Fibroblast of lung (primary cell): ENCODE measurements around the gene GNG12. TPM values are rescaled to one million over a fixed set of nuclear protein-coding genes. Genes with fewer than 3 reads are reported as not detected.
A peak's percentile ranks its signal among the peaks of the same experiment; 100 is the strongest.

Experiments
- DNase-seq, 2 donors: peaks; one replicate each; pipeline versions ENCODE4 v3.0.0 to v3.0.0-alpha.2; 2010; ENCODE audit warnings: low read depth in 2 of 2
- H2AFZ ChIP-seq: 2 replicates; pipeline ENCODE4 v1.5.1; 2012; ENCODE audit warnings: low read length, control low read depth, inconsistent platforms
- H3K27ac ChIP-seq: 2 replicates; pipeline ENCODE4 v1.5.1; 2011; ENCODE audit warnings: low read length, control low read depth; ENCODE audit not compliant: insufficient read depth
- H3K27me3 ChIP-seq: 2 replicates; pipeline ENCODE4 v1.5.1; 2011; ENCODE audit warnings: mild to moderate bottlenecking, low read length; ENCODE audit not compliant: control insufficient read depth, insufficient read depth
- H3K36me3 ChIP-seq: 2 replicates; pipeline ENCODE4 v1.5.1; 2011; ENCODE audit warnings: low read length; ENCODE audit not compliant: control insufficient read depth, insufficient read depth
- H3K4me1 ChIP-seq: 2 replicates; pipeline ENCODE4 v1.5.1; 2011; ENCODE audit warnings: low read length; ENCODE audit not compliant: control insufficient read depth, insufficient read depth; ENCODE audit errors: extremely low read depth
- H3K4me2 ChIP-seq: 2 replicates; pipeline ENCODE4 v1.5.1; 2011; ENCODE audit warnings: low read length, control low read depth; ENCODE audit not compliant: insufficient read depth; ENCODE audit errors: extremely low read depth
- H3K4me3 ChIP-seq, 4 experiments: fragments of 200-600 bp in 1 of 4; sonication (generic) in 1 of 4; replicated peaks in 1 of 4; 2 replicates each; pipeline ENCODE4 v1.5.1; 2011 to 2016; ENCODE audit warnings: low read length in 4 of 4, low read depth in 3 of 4, mild to moderate bottlenecking in 3 of 4, control low read depth in 2 of 4, inconsistent platforms in 1 of 4, mixed read lengths in 1 of 4; ENCODE audit not compliant: insufficient read depth in 1 of 4; ENCODE audit errors: control extremely low read depth in 1 of 4
- H3K79me2 ChIP-seq: 2 replicates; pipeline ENCODE4 v1.5.1; 2012; ENCODE audit warnings: mild to moderate bottlenecking, low read length, inconsistent platforms; ENCODE audit not compliant: control insufficient read depth, insufficient read depth
- H3K9ac ChIP-seq: 2 replicates; pipeline ENCODE4 v1.5.1; 2011; ENCODE audit warnings: mild to moderate bottlenecking, low read length, control low read depth; ENCODE audit not compliant: insufficient read depth
- H3K9me3 ChIP-seq: 2 replicates; pipeline ENCODE4 v1.5.1; 2012; ENCODE audit warnings: low read depth, low read length; ENCODE audit not compliant: control insufficient read depth, insufficient read depth
- H4K20me1 ChIP-seq: 2 replicates; pipeline ENCODE4 v1.5.1; 2011; ENCODE audit warnings: low read length; ENCODE audit not compliant: control insufficient read depth, insufficient read depth; ENCODE audit errors: extremely low read depth
- EZH2 ChIP-seq: IDR thresholded peaks from 2 replicates; pipeline ENCODE4 v1.5.1; 2012; ENCODE audit warnings: low read length, control low read depth, mild to moderate bottlenecking; ENCODE audit errors: missing control alignments
- polyA plus RNA-seq, 2 donors: library from polyadenylated mRNA; depleted of rRNA in 1 of 2; stranded (reverse) in 1 of 2; unstranded in 1 of 2; fragments of >200 nt; gene quantifications; 2 replicates each; pipeline ENCODE4 v1.2.1, GENCODE V29; 2011 to 2012; ENCODE audit warnings: missing spikeins in 1 of 2
- total RNA-seq: library from RNA; depleted of rRNA; stranded (reverse); fragments of >200 nt; gene quantifications from 2 replicates; pipeline ENCODE4 v1.2.1, GENCODE V29; 2014
- TF ChIP-seq, protein P1 (sequence below), 2 donors: IDR thresholded peaks in 1 of 2; conservative IDR thresholded peaks in 1 of 2; 1 replicate in 1 of 2; 2 replicates in 1 of 2; pipeline ENCODE4 v1.5.1; 2011 to 2012; ENCODE audit warnings: low read length in 2 of 2, control low read depth in 1 of 2, inconsistent platforms in 1 of 2, low read depth in 1 of 2, mild to moderate bottlenecking in 1 of 2

The GNG12 gene
- total and polyA plus RNA-seq, 2 donors (not counting 1 experiment from before 2014, with no cell fraction given): 127 to 241 TPM

- TF ChIP-seq, protein P1, sequence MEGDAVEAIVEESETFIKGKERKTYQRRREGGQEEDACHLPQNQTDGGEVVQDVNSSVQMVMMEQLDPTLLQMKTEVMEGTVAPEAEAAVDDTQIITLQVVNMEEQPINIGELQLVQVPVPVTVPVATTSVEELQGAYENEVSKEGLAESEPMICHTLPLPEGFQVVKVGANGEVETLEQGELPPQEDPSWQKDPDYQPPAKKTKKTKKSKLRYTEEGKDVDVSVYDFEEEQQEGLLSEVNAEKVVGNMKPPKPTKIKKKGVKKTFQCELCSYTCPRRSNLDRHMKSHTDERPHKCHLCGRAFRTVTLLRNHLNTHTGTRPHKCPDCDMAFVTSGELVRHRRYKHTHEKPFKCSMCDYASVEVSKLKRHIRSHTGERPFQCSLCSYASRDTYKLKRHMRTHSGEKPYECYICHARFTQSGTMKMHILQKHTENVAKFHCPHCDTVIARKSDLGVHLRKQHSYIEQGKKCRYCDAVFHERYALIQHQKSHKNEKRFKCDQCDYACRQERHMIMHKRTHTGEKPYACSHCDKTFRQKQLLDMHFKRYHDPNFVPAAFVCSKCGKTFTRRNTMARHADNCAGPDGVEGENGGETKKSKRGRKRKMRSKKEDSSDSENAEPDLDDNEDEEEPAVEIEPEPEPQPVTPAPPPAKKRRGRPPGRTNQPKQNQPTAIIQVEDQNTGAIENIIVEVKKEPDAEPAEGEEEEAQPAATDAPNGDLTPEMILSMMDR (conservative IDR thresholded peaks at IDR 0.05 in 1 of 2, IDR thresholded peaks at IDR 0.05 in 1 of 2; ENCODE audit: low read depth in 1 of 2, low read length in 2 of 2): no peak
- no peak for TF ChIP-seq EZH2
- Histone ChIP-seq H4K20me1 (no peaks in the 10 kb centered on the region), H3K27me3 (no peaks in the 10 kb centered on the region), H3K4me3 (no peak overlapping the region), H3K4me1 (peaks cover 3% of the 10 kb centered on the region), H3K9me3 (no peaks in the 10 kb centered on the region), H2AFZ (no peak overlapping the region), H3K4me2 (no peak overlapping the region), H3K9ac (no peak overlapping the region), H3K36me3 (no peaks in the 10 kb centered on the region), H3K27ac (no peak overlapping the region), H3K79me2 (peaks cover 86% of the 10 kb centered on the region)
- DNase-seq: peak in 1 of 2 donors; percentile 35
Measured at GRCh38 chr1:67811781-67812180, 21.5 kb downstream of the GNG12 start.

- Histone ChIP-seq H3K27ac (no peak overlapping the region), H3K27me3 (no peaks in the 10 kb centered on the region), H4K20me1 (no peaks in the 10 kb centered on the region), H3K4me1 (peaks cover 5% of the 10 kb centered on the region), H3K36me3 (no peaks in the 10 kb centered on the region), H3K9me3 (no peaks in the 10 kb centered on the region), H2AFZ (no peak overlapping the region), H3K4me2 (no peak overlapping the region), H3K9ac (no peak overlapping the region), H3K4me3 (no peak overlapping the region), H3K79me2 (peaks cover 86% of the 10 kb centered on the region)
- no peak for DNase-seq
- no peak for TF ChIP-seq EZH2
- TF ChIP-seq, protein P1 (conservative IDR thresholded peaks at IDR 0.05 in 1 of 2, IDR thresholded peaks at IDR 0.05 in 1 of 2; ENCODE audit: low read depth in 1 of 2, low read length in 2 of 2): no peak
Measured at GRCh38 chr1:67809887-67810286, 23.4 kb downstream of the GNG12 start.

- no peak overlapping the region for H3K9ac ChIP-seq
- no peak for DNase-seq
- no peak overlapping the region for H2AFZ ChIP-seq
- TF ChIP-seq, protein P1 (conservative IDR thresholded peaks at IDR 0.05 in 1 of 2, IDR thresholded peaks at IDR 0.05 in 1 of 2; ENCODE audit: low read depth in 1 of 2, low read length in 2 of 2): no peak
- TF ChIP-seq EZH2: no peak
- no peak overlapping the region for H3K4me3 ChIP-seq
- no peaks in the 10 kb centered on the region for H3K9me3 ChIP-seq
- H3K27ac ChIP-seq: no peak overlapping the region
- H4K20me1 ChIP-seq: no peaks in the 10 kb centered on the region
- H3K4me2 ChIP-seq: no peak overlapping the region
- H3K27me3 ChIP-seq: no peaks in the 10 kb centered on the region
- peaks cover 89% of the 10 kb centered on the region for H3K79me2 ChIP-seq
- H3K4me1 ChIP-seq: peaks cover 11% of the 10 kb centered on the region
- H3K36me3 ChIP-seq: no peaks in the 10 kb centered on the region
Measured at GRCh38 chr1:67807282-67807681, 26.0 kb downstream of the GNG12 start.
